G401.6 (cell line): ENCODE results near the gene THADA.
"Not testable (repeated sequence)": the region's sequence is repeated elsewhere in the genome, so short reads cannot be mapped to it uniquely, and the experiment has no call there.

ENCODE experiments used
- FAIRE-seq: peaks from 2 replicates; lab custom pipeline; 2012; peaks lifted over from hg19 to GRCh38; lab: Jason Lieb, UNC

The THADA gene

GRCh38 chr2:43595603-43596412, at the start of gene THADA:
Gene THADA, minus strand, starts transcription at chr2:43596038. Its CDS starts 3,646 bp downstream, at chr2:43592392.
- peak; percentile 87 for FAIRE-seq

GRCh38 chr2:43643680-43644079, 47.8 kb upstream of the THADA start:
- FAIRE-seq, result no peak

GRCh38 chr2:43642363-43642762, 46.5 kb upstream of the THADA start:
- FAIRE-seq, result no peak

DNA sequence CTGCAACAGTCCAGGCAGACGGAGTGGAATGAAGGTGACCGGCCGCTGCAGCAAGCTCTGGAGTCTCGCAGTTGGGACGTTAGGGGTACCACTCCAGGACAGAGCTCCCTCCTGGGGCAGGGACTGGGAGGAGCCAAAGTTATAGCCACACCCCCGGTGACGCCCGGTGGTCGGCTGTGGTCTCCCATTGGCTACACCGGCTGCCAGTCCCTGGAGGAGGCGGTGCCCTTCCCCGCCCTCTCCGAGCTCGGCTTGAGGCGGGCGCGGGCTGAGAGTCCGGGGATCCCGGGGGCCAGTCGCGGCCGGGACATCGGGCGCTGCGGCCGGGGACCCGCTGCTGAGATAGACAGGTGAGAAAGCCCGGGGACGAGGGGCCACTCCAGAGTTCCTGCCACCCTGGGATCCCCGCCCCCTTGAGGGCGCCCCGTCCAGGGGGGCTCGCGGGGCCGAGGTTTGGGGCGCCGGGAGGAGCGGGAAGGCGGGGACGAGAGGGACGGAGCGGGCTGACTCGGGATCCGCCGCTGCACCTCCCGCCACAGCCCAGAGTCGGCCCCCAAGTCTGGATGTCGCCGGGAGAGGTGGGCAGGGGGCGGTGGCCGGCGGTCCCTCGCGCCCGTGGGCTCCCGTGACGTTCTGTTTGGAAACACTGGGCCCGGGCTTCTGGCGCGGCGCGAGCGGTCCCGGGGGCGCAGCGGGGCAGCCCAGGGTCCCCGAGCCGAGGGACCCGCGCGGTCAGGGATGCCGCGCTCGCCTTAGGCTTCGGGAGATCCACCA, 41.4 kb upstream of the THADA start, which contains the start of gene PLEKHH2:
PLEKHH2 (plus strand) TSS at position 231 of the 774 bp plus-strand sequence. CDS start 7,414 bp downstream, outside the sequence.
- no peak for FAIRE-seq

DNA sequence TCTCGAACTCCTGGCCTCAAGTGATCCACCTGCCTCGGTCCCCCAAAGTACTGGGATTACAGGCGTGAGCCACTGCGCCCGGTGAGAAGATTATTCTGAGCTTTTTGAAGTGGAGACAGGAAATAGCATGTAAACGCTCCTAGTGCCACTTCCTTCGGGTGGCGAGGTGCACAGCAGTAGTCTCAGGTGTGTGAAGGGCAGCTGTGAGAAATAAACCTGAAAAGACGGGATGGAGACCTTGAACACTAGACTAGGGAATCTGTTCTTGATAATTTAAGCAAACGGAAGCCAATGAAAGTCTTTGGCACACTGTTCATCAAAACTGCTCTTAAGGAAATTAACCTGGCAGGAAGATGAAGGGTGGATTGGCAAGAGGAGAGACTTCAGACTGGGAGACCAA, 40.8 kb upstream of the THADA start:
- no peak for FAIRE-seq

GRCh38 chr2:43636153-43636552, 40.3 kb upstream of the THADA start:
- not testable (repeated sequence) for FAIRE-seq

GRCh38 chr2:43634604-43635306, 38.9 kb upstream of the THADA start:
- no peak for FAIRE-seq

DNA sequence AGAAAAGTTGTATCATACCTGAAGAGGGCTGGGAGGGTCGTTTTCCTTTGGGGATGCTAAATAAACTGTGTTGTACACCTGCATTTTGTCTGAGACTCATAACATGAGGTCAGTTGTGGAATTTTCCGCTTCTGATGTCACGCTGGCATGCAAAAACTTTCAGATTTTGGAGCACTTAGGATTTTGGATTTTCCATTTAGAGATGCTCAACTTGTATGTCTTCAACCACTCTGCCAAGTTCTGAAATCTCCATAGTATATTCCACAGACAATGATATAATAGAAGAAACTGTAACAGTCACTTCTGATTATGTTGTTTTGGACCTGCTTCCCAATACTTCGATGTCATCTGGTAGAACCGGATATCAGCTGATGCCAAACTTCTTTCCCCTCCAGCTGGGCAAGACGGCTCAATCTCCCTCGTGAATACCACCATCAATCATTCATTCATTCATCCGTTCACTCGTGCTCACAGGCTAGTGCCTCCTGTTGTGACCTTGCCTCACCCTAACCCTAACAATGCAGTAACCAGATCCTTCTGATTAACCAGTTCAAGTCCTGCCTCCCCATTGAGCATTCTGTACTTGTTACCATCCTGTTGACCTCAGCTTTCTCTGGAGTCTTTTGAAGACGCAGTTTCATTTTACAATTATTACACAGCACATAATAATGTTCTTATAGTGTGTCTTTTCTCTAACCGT, 35.9 kb upstream of the THADA start:
- no peak for FAIRE-seq

GRCh38 chr2:43622931-43623451, 27.2 kb upstream of the THADA start:
- no peak for FAIRE-seq

DNA sequence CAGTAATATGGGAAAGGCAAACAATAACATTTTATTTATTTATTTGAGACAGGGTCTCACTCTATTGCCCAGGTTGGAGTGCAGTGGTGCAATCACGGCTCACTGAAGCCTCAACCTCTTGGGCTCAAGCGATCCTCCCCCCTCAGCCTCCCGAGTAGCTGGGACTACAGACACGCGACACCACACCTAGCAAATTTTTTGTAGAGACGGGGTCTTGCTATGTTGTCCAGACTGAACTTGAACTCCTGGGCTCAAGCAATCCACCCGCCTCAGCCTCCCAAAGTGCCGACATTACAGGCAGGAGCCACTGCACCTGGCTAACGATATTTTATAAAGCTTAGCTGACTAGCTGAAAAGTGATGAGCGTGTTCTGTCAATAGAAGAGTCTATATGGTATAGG, 23.7 kb upstream of the THADA start:
- FAIRE-seq, result no peak

DNA sequence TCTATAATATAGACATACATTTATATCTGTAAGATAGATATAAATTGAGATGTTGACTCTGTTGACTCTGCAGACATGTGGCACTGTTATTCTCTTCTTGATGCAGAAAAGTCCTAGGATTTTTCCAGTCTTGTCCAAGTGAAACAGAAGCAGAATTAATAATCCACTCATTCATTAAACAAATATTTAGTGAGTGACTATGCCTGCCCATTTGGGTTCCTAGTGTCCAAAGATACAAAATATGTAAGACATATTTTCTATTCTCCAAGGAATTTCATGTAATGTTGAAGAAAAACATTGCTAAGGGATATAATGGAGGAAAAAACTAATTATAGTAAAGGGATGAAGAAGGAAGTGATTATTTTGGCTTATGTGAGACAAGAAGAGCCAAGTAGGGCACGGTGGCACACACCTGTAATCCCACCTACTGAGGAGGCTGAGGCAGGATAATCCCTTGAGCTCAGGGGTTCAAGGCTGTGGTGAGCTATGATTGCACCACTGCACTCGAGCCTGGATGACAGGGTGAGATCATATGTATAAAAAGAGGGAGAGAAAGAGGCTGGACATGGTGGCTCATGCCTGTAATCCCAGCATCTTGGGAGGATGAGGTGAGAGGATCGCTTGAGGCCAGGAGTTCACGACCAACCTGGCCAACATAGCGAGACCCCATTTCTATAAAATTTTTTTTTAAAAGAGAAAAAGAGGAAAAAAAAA, 21.3 kb upstream of the THADA start:
- no peak for FAIRE-seq

GRCh38 chr2:43612944-43613343, 17.1 kb upstream of the THADA start:
- FAIRE-seq, result no peak

GRCh38 chr2:43611987-43612894, 16.4 kb upstream of the THADA start:
- FAIRE-seq, result peak; percentile 86

DNA sequence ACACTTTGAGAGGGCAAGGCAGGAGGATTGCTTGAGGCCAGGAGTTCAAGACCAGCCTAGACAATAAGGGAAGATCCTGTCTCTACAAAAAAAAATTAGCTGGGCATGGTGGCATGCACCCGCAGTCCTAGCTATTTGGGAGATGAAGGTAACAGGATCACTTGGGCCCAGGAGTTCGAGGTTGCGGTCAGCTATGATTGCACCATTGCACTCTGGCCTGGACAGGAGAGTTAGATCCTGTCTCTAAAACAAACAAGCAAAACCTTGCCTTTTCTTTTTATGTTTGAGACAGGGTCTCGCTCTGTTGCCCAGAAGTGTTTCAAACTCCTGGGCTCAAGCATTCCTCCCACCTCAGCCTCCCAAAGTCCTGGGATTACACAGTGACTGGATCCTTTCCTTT, 14.5 kb upstream of the THADA start:
- FAIRE-seq, result no peak

GRCh38 chr2:43609290-43609918, 13.6 kb upstream of the THADA start:
- FAIRE-seq, result peak; percentile 19

DNA sequence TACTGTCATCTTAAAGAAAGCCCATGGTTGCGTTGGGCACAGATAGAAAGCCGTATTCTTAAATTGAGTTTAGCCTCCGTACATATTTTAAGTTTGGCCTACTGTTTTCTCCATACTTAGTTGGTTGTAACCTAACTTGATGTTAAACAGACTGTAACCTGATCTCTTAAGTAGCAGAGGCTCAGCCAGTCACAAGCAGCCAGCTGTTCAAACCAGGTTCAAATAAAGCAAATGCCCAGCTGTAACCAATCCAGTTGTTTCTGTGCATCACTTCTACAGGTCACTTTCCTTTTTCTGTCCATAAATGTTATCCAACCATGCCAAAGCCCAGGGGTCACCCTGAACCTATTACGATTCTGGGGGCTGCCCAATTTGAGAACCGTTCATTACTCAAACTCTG, 10.0 kb upstream of the THADA start:
- FAIRE-seq, result no peak

DNA sequence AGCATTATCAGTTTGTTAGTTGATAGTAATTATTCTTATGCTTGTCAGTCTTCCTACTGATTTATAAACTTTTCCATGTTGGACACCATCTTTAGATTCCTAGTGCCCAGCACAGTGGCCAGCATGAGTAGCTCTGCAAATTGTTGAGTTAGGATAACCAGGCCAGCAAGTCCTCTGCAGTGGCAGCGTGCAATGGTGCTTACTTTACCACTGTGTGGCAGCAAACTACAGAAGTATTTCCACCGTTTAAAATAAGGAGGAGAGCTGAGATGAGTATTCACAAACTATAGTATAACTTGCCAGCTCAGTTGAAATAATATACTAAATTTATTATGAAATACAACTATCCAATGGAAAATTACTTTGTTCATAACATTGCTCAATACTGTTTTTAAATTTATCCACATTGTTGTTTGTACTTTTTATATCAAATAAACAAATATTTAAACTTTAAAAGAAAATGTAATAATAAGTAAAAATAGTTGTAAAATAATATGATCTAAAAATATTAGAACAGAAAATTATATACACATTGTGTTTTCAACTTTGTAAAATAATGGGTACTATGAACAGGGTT, 9.3 kb upstream of the THADA start:
- FAIRE-seq, result peak; percentile 95

GRCh38 chr2:43604674-43605073, 8.8 kb upstream of the THADA start:
- FAIRE-seq, result no peak

GRCh38 chr2:43600596-43600995, 4.8 kb upstream of the THADA start:
- not testable (repeated sequence) for FAIRE-seq
